GM12878 (cell line): ENCODE data around the gene TUBGCP2. TPM values are rescaled to one million over a fixed set of nuclear protein-coding genes. Genes with fewer than 3 reads are reported as not detected.

ENCODE experiments used
- ATAC-seq: fragments of 200-7000 bp; cut with Tn5 transposase; 3 replicates; pipeline ENCODE4 v1.9.1; 2020; ENCODE audit warnings: mild to moderate bottlenecking, moderate library complexity
- BruUV-seq: library from RNA; stranded (reverse); fragments of 400-500 nt; replicated peaks from 2 replicates; lab custom pipeline; 2021; lab: Mats Ljungman, UMichigan
- CTCF ChIA-PET: fragments of 300-600 bp; sonication (Branson Sonifier 250); formaldehyde crosslinking; extraction: SDS; loops from one replicate; lab custom pipeline; 2021; ENCODE audit warnings: inconsistent platforms; lab: Yijun Ruan, JAX
- POLR2A ChIA-PET: fragments of 350-600 bp; formaldehyde crosslinking; extraction: SDS; loops from one replicate; lab custom pipeline; 2021; ENCODE audit warnings: inconsistent platforms; lab: Charles Lee
- RAD21 ChIA-PET: fragments of 300-600 bp; sonication (Branson Sonifier 250); formaldehyde crosslinking; loops from one replicate; lab custom pipeline; 2023; ENCODE audit warnings: antibody characterized with exemption; ENCODE audit not compliant: unreplicated experiment; lab: Charles Lee
- SMC1A ChIA-PET: fragments of 300-600 bp; sonication (Branson Sonifier 250); formaldehyde crosslinking; loops from one replicate; lab custom pipeline; 2023; ENCODE audit not compliant: unreplicated experiment, uncharacterized antibody; lab: Charles Lee
- DNase-seq: peaks from one replicate; pipeline ENCODE4 v3.0.0-alpha.2; 2011; ENCODE audit warnings: low read depth, low spot score
- FAIRE-seq: peaks from 3 replicates; lab custom pipeline; 2011; peaks lifted over from hg19 to GRCh38; lab: Jason Lieb, UNC
- H2AFZ ChIP-seq: 2 replicates; pipeline ENCODE4 v1.6.0; 2011; ENCODE audit warnings: low read depth, low read length, control low read depth; ENCODE audit not compliant: control insufficient read depth
- H3K27ac ChIP-seq: 2 replicates; pipeline ENCODE4 v1.5.1; 2011; ENCODE audit warnings: control low read depth; ENCODE audit not compliant: control insufficient read depth, insufficient read depth
- H3K27me3 ChIP-seq, 2 experiments: replicated peaks in 1 of 2; 2 replicates each; pipeline versions ENCODE4 v1.6.0 to v1.6.1; 2011; ENCODE audit warnings: low read length in 1 of 2; ENCODE audit not compliant: control insufficient read depth in 2 of 2, insufficient read depth in 2 of 2
- H3K36me3 ChIP-seq, 2 experiments: 2 replicates each; pipeline ENCODE4 v1.5.1; 2011; ENCODE audit warnings: low read length in 1 of 2; ENCODE audit not compliant: control insufficient read depth in 2 of 2, insufficient read depth in 2 of 2
- H3K4me1 ChIP-seq: 2 replicates; pipeline ENCODE4 v1.6.1; 2011; ENCODE audit warnings: mild to moderate bottlenecking, low read length, moderate library complexity, mixed read lengths; ENCODE audit not compliant: control insufficient read depth, insufficient read depth
- H3K4me2 ChIP-seq: 2 replicates; pipeline ENCODE4 v1.6.0; 2011; ENCODE audit warnings: control low read depth; ENCODE audit not compliant: control insufficient read depth, insufficient read depth
- H3K4me3 ChIP-seq: fragments of 200-600 bp; sonication (generic); 2 replicates; pipeline ENCODE4 v1.5.1; 2016
- H3K79me2 ChIP-seq: 2 replicates; pipeline ENCODE4 v1.6.0; 2011; ENCODE audit warnings: low read length; ENCODE audit not compliant: control insufficient read depth, insufficient read depth
- H3K9ac ChIP-seq: 2 replicates; pipeline ENCODE4 v1.8.0; 2011; ENCODE audit warnings: low read length, control low read depth, mixed read lengths; ENCODE audit not compliant: control insufficient read depth, insufficient read depth
- H3K9me3 ChIP-seq: replicated peaks from 3 replicates; pipeline ENCODE4 v1.5.1; 2011; ENCODE audit warnings: mild to moderate bottlenecking, low read length; ENCODE audit not compliant: control insufficient read depth, insufficient read depth
- H4K20me1 ChIP-seq: 2 replicates; pipeline ENCODE4 v1.6.0; 2011; ENCODE audit not compliant: control insufficient read depth, insufficient read depth
- MXI1 ChIP-seq: fragments of 150-350 bp; IDR thresholded peaks from 2 replicates; pipeline ENCODE4 v1.6.1; 2011; ENCODE audit warnings: low read depth, mild to moderate bottlenecking, inconsistent platforms, low read length, improper control_type of control experiment
- POLR2A ChIP-seq: IDR thresholded peaks from 2 replicates; pipeline ENCODE4 v1.6.1; 2011; ENCODE audit warnings: low read depth, mild to moderate bottlenecking, low read length
- WGBS: methylation state at CpG from one replicate; pipeline ENCODE4 v1.1.6; 2016; ENCODE audit warnings: low lambda C conversion rate; ENCODE audit not compliant: insufficient replicate concordance, insufficient coverage; ENCODE audit errors: missing lambda C conversion rate; 5-methylcytosine and 5-hydroxymethylcytosine counted together
- in situ Hi-C: fragments of 300-500 bp; cut with MboI; formaldehyde crosslinking; loops from 9 replicates; pipeline ENCODE4 v1.14.3; 2018; ENCODE audit warnings: mixed read lengths
- intact Hi-C: fragments of 100-400 bp; cut with micrococcal nuclease; formaldehyde crosslinking; loops from one replicate; pipeline ENCODE4 v1.14.2; 2022; ENCODE audit not compliant: unreplicated experiment
- polyA plus RNA-seq, 11 experiments: library from polyadenylated mRNA; depleted of rRNA in 4 of 11; unstranded in 6 of 11; stranded (reverse) in 5 of 11; fragments of >200 nt; fragmentation: Nextera tagmentation in 4 of 11; fragmentation: Illumina TruSeq in 1 of 11; extraction: Ambion mirVana in 4 of 11; extraction: Trizol in 1 of 11; gene quantifications; 1 replicate in 1 of 11; 2 replicates in 10 of 11; pipeline versions ENCODE4 v1.2.1 to v1.2.3, GENCODE V29; 2011 to 2016; ENCODE audit warnings: inconsistent platforms in 2 of 11, missing spikeins in 2 of 11, low read depth in 1 of 11
- total RNA-seq, 4 experiments: library from RNA; depleted of rRNA in 3 of 4; stranded (reverse); fragments of >200 nt in 3 of 4; fragmentation: Illumina TruSeq in 1 of 4; extraction: Trizol in 1 of 4; gene quantifications; 2 replicates each; pipeline versions ENCODE4 v1.2.1 to v1.2.3, GENCODE V29; 2013 to 2021
- TF ChIP-seq, protein P1 (sequence below): IDR thresholded peaks from 2 replicates; pipeline ENCODE4 v1.6.1; 2011; ENCODE audit warnings: mild to moderate bottlenecking, low read depth, low read length, moderate library complexity; ENCODE audit not compliant: insufficient replicate concordance
- TF ChIP-seq, protein P2 (sequence below), 3 experiments: IDR thresholded peaks in 2 of 3; conservative IDR thresholded peaks in 1 of 3; 2 replicates each; pipeline ENCODE4 v1.5.1; 2011; ENCODE audit warnings: low read depth in 3 of 3, low read length in 3 of 3, mild to moderate bottlenecking in 3 of 3, control low read depth in 2 of 3, moderate library complexity in 2 of 3, inconsistent platforms in 1 of 3, mixed read lengths in 1 of 3; ENCODE audit not compliant: control insufficient read depth in 2 of 3, insufficient read depth in 1 of 3; ENCODE audit errors: extremely low read depth in 1 of 3

Gene TUBGCP2
- total and polyA plus RNA-seq, 10 of the 15 experiments (the other 5 are each of a cell fraction or from before 2014, with no cell fraction given) = 4.8 to 47.1 (median 34.7) TPM

GRCh38 chr10:133350950-133351329, 42.3 kb upstream of the TUBGCP2 start:
- ChIA-PET RAD21 (no interaction called here), CTCF (no interaction called here), POLR2A (interaction anchor here (0.6 kb wide), 1 partner anchor 20 kb away, joined by 3 read pairs; no protein-coding TSS in a partner anchor), SMC1A (no interaction called here)
- no peak overlapping the region for H3K27ac ChIP-seq
- ATAC-seq (no peak), FAIRE-seq (no peak), DNase-seq (no peak)
- no peak overlapping the region for H3K4me3 ChIP-seq
- no peaks in the 10 kb centered on the region; the same call in 1 of the 2 replicates for H3K79me2 ChIP-seq
- no peaks in the 10 kb centered on the region for H3K4me1 ChIP-seq
- no peaks in the 10 kb centered on the region for H3K36me3 ChIP-seq
- intact Hi-C loops (no loop called here), in situ Hi-C loops (no loop called here)
- WGBS = 43% methylated on average over 13 of the region's 13 CpGs
- H3K9ac ChIP-seq = no peak overlapping the region
- no peaks in the 10 kb centered on the region for H3K9me3 ChIP-seq
- no peaks in the 10 kb centered on the region; a peak in 1 of 4 replicates for H3K27me3 ChIP-seq
- no TSS peak for BruUV-seq
- TF ChIP-seq, protein P1, sequence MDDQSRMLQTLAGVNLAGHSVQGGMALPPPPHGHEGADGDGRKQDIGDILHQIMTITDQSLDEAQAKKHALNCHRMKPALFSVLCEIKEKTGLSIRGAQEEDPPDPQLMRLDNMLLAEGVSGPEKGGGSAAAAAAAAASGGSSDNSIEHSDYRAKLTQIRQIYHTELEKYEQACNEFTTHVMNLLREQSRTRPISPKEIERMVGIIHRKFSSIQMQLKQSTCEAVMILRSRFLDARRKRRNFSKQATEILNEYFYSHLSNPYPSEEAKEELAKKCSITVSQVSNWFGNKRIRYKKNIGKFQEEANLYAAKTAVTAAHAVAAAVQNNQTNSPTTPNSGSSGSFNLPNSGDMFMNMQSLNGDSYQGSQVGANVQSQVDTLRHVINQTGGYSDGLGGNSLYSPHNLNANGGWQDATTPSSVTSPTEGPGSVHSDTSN = no peak
- peak; percentile 13; the same call in 1 of the 2 replicates for TF ChIP-seq POLR2A
- H4K20me1 ChIP-seq = no peaks in the 10 kb centered on the region
- no peak overlapping the region for H2AFZ ChIP-seq
- no peak overlapping the region for H3K4me2 ChIP-seq

GRCh38 chr10:133350283-133350949, 41.7 kb upstream of the TUBGCP2 start:
- 40% methylated on average over 12 of the region's 12 CpGs for WGBS
- H3K9me3 ChIP-seq = no peaks in the 10 kb centered on the region
- in situ Hi-C loops = no loop called here
- TF ChIP-seq, protein P2, sequence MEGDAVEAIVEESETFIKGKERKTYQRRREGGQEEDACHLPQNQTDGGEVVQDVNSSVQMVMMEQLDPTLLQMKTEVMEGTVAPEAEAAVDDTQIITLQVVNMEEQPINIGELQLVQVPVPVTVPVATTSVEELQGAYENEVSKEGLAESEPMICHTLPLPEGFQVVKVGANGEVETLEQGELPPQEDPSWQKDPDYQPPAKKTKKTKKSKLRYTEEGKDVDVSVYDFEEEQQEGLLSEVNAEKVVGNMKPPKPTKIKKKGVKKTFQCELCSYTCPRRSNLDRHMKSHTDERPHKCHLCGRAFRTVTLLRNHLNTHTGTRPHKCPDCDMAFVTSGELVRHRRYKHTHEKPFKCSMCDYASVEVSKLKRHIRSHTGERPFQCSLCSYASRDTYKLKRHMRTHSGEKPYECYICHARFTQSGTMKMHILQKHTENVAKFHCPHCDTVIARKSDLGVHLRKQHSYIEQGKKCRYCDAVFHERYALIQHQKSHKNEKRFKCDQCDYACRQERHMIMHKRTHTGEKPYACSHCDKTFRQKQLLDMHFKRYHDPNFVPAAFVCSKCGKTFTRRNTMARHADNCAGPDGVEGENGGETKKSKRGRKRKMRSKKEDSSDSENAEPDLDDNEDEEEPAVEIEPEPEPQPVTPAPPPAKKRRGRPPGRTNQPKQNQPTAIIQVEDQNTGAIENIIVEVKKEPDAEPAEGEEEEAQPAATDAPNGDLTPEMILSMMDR (IDR thresholded peaks at IDR 0.05 in 2 of 3, conservative IDR thresholded peaks at IDR 0.05 in 1 of 3; ENCODE audit: control insufficient read depth in 2 of 3, extremely low read depth in 1 of 3, insufficient read depth in 1 of 3, low read depth in 3 of 3, low read length in 3 of 3) = no peak
- TF ChIP-seq MXI1 (no peak), POLR2A (0 out of 2 replicates have a peak, but pooled peaks have one; percentile 20)
- TF ChIP-seq, all 136 proteins: peak for 1
- Histone ChIP-seq H3K27me3 (no peaks in the 10 kb centered on the region; a peak in 1 of 4 replicates), H2AFZ (no peak overlapping the region), H3K36me3 (no peaks in the 10 kb centered on the region), H3K4me1 (no peaks in the 10 kb centered on the region), H3K79me2 (no peaks in the 10 kb centered on the region), H3K4me3 (no peak overlapping the region), H3K27ac (no peak overlapping the region), H3K4me2 (no peak overlapping the region), H4K20me1 (no peaks in the 10 kb centered on the region), H3K9ac (no peak overlapping the region)
- ChIA-PET POLR2A (no interaction called here), CTCF (no interaction called here), SMC1A (no interaction called here), RAD21 (no interaction called here)
- DNase-seq = no peak
- ATAC-seq = no peak
- no TSS peak for BruUV-seq
- intact Hi-C loops = no loop called here
- FAIRE-seq = no peak
